T-helper 2 cell treated with Interferon-gamma antibody and Interleukin-4, amounts not matched to agents 5 μg/mL and 100 μg/mL, for 36 hours (primary cell): ENCODE results near the gene CFAP61.

ENCODE experiments used
- DNase-seq: peaks from one replicate; pipeline ENCODE4 v3.0.0; 2021; ENCODE audit warnings: low spot score
- H3K27ac Mint-ChIP-seq: one replicate; pipeline ENCODE4 v1.8.0; 2021; ENCODE audit warnings: mild to moderate bottlenecking, mixed read lengths
- H3K27me3 Mint-ChIP-seq: one replicate; pipeline ENCODE4 v1.8.0; 2021; ENCODE audit warnings: low read depth, mixed read lengths
- H3K36me3 Mint-ChIP-seq: one replicate; pipeline ENCODE4 v1.8.0; 2021; ENCODE audit warnings: low read depth, mixed read lengths
- H3K4me1 Mint-ChIP-seq: one replicate; pipeline ENCODE4 v1.8.0; 2021; ENCODE audit warnings: low read depth, mixed read lengths
- H3K4me3 Mint-ChIP-seq: one replicate; pipeline ENCODE4 v1.8.0; 2022; ENCODE audit warnings: mild to moderate bottlenecking, moderate library complexity, mixed read lengths
- H3K9me3 Mint-ChIP-seq: one replicate; pipeline ENCODE4 v1.8.0; 2021; ENCODE audit warnings: mixed read lengths

Gene CFAP61

DNA sequence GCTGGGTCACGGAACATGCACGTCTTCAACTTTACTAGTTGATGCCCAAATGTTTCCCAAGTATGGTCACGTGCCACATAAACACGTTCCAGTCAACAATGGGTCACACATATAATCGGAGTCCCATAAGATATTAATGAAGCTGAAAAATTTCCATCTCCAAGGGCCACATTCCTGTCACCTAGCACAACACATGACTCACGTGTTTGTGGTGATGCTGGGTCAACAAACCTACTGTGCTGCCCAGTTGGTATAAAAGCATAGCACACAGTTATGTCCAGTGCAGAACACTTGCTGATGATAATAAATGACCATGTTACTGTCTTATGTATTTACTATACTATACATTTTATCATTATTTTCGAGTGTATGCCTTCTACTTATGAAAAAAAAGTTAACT is 247.6 kb downstream of the CFAP61 start:
- no peak for DNase-seq
- H3K9me3 Mint-ChIP-seq, result no peaks in the 10 kb centered on the region
- H3K36me3 Mint-ChIP-seq, result no peaks in the 10 kb centered on the region
- no peaks in the 10 kb centered on the region for H3K4me1 Mint-ChIP-seq
- H3K4me3 Mint-ChIP-seq, result no peak overlapping the region
- H3K27ac Mint-ChIP-seq, result no peak overlapping the region
- H3K27me3 Mint-ChIP-seq, result no peaks in the 10 kb centered on the region

GRCh38 chr20:20303320-20303719 is 251.0 kb downstream of the CFAP61 start:
- DNase-seq, result no peak
- no peaks in the 10 kb centered on the region for H3K4me1 Mint-ChIP-seq
- H3K27me3 Mint-ChIP-seq, result no peaks in the 10 kb centered on the region
- H3K4me3 Mint-ChIP-seq, result no peak overlapping the region
- H3K27ac Mint-ChIP-seq, result no peak overlapping the region
- H3K36me3 Mint-ChIP-seq, result no peaks in the 10 kb centered on the region
- H3K9me3 Mint-ChIP-seq, result no peaks in the 10 kb centered on the region

GRCh38 chr20:20303742-20304141 is 251.4 kb downstream of the CFAP61 start:
- H3K9me3 Mint-ChIP-seq, result no peaks in the 10 kb centered on the region
- H3K4me1 Mint-ChIP-seq, result no peaks in the 10 kb centered on the region
- no peak overlapping the region for H3K27ac Mint-ChIP-seq
- DNase-seq, result no peak
- H3K36me3 Mint-ChIP-seq, result no peaks in the 10 kb centered on the region
- no peak overlapping the region for H3K4me3 Mint-ChIP-seq
- no peaks in the 10 kb centered on the region for H3K27me3 Mint-ChIP-seq

DNA sequence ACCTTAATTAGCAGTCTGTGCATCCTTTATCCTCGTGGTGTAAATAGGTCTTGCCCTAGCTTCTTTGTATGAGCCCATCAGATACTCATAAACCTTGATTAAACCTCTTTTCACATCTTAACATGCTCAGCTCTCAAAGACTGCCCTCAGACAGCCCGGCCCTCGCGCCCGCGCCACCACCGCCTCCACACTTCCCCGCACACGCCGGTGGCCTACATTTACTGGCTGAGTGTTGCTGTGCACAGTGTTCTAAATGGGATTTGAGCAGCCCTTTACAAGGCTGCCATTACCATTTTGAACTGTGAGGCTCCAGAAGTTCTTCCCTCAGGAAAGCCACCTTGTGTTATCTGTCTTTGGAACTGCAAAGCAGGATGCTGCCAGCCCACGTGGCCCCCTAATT is 252.6 kb downstream of the CFAP61 start:
- DNase-seq, result no peak
- no peak overlapping the region for H3K27ac Mint-ChIP-seq
- no peak overlapping the region for H3K4me3 Mint-ChIP-seq
- H3K9me3 Mint-ChIP-seq, result no peaks in the 10 kb centered on the region
- no peaks in the 10 kb centered on the region for H3K36me3 Mint-ChIP-seq
- H3K4me1 Mint-ChIP-seq, result no peaks in the 10 kb centered on the region
- no peaks in the 10 kb centered on the region for H3K27me3 Mint-ChIP-seq

- H3K27me3 Mint-ChIP-seq, result no peaks in the 10 kb centered on the region
- H3K36me3 Mint-ChIP-seq, result no peaks in the 10 kb centered on the region
- DNase-seq, result no peak
- no peak overlapping the region for H3K27ac Mint-ChIP-seq
- H3K4me1 Mint-ChIP-seq, result no peaks in the 10 kb centered on the region
- H3K4me3 Mint-ChIP-seq, result no peak overlapping the region
- no peaks in the 10 kb centered on the region for H3K9me3 Mint-ChIP-seq
These were observed 260.2 kb downstream of the CFAP61 start for GRCh38 chr20:20312562-20312961.

DNA sequence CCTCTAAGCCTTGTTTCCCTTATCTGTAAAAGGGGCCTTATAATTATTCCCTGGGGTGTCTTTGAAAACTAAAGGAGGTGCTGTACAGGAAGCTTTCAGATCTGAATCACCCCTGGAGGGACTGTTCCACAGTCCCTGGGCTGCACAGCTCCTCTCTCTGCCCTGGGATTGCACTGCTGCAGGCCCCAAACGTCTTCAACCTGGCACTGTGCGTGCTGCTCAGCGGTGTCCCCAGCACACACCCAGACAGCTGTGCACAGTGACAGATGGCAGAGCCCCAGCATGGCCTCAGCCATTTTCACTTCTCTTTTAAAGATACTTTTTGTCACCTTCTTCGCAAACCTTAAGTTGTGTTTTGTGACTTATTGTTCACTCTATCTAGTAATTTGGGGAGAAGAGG is 264.9 kb downstream of the CFAP61 start:
- Mint-ChIP-seq H3K36me3 (no peaks in the 10 kb centered on the region), H3K27me3 (no peaks in the 10 kb centered on the region), H3K4me1 (no peaks in the 10 kb centered on the region), H3K4me3 (no peak overlapping the region), H3K9me3 (no peaks in the 10 kb centered on the region), H3K27ac (no peak overlapping the region)
- DNase-seq, result no peak

GRCh38 chr20:20317621-20318364 is 265.5 kb downstream of the CFAP61 start:
- H3K4me1 Mint-ChIP-seq, result no peaks in the 10 kb centered on the region
- no peaks in the 10 kb centered on the region for H3K9me3 Mint-ChIP-seq
- H3K4me3 Mint-ChIP-seq, result no peak overlapping the region
- no peaks in the 10 kb centered on the region for H3K27me3 Mint-ChIP-seq
- no peaks in the 10 kb centered on the region for H3K36me3 Mint-ChIP-seq
- no peak overlapping the region for H3K27ac Mint-ChIP-seq
- no peak for DNase-seq

- no peak overlapping the region for H3K4me3 Mint-ChIP-seq
- H3K27ac Mint-ChIP-seq, result no peak overlapping the region
- no peaks in the 10 kb centered on the region for H3K27me3 Mint-ChIP-seq
- H3K4me1 Mint-ChIP-seq, result no peaks in the 10 kb centered on the region
- no peak for DNase-seq
- no peaks in the 10 kb centered on the region for H3K36me3 Mint-ChIP-seq
- no peaks in the 10 kb centered on the region for H3K9me3 Mint-ChIP-seq
These were observed 266.2 kb downstream of the CFAP61 start for GRCh38 chr20:20318365-20319161.

DNA sequence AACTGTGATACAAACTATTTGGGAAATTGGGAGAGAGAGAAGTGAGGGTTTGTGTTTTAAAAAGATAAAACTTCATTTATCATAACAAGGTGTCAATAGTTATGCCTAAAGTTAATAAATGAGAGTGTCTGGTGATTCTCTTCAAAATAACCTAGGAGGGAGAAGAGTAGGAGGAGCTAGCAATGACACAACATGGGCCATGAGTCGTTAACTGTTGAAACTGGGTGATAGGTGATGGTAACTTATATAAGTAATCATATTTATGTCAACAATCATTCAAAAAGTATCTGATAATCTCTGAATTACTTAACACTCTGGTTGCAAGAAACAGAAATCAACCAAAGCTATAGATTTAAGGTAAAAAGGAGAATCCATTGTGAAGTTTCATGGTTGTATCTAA is 268.8 kb downstream of the CFAP61 start:
- Mint-ChIP-seq H3K4me1 (no peaks in the 10 kb centered on the region), H3K4me3 (no peak overlapping the region), H3K36me3 (no peaks in the 10 kb centered on the region), H3K27me3 (no peaks in the 10 kb centered on the region), H3K27ac (no peak overlapping the region), H3K9me3 (no peaks in the 10 kb centered on the region)
- no peak for DNase-seq

DNA sequence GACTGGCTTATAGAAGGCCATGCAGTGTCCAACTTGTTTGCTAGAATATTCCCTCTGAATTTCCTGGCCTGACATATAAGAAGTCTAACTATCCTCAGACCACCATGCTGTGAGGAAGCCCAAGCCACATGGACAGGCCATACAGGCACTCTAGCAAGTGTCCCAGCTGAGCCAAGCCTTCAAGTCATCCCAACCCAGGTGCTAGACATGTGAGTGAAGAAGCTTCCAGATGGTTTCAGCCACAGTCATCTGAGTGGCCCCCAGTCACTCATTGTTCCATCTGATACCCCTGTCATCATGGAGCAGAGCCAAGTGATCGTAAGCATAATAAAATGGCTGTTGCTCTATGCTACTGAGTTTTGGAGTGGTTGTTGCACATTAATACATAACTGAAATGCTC is 269.6 kb downstream of the CFAP61 start:
- H3K27ac Mint-ChIP-seq, result no peak overlapping the region

DNA sequence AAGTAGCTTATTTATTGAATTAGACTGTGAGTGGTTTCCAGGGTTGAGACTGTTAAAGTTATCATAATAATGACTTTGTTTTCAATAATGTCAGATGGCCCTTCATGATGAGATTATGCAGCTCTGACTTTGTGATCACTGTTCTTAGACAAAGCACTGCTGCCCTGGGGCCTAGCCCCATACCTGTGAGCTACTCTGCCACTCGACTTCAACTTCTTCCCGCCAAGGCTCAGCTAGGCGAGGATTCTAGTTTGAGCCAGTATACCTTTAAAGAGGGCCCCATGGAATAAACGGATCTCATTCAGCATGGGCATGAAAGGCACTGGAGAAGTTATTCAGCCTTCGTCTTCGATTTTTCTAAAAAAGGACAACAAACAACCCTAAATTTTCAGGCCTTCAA is 270.6 kb downstream of the CFAP61 start:
- Mint-ChIP-seq H3K27ac (no peak overlapping the region), H3K4me1 (no peaks in the 10 kb centered on the region), H3K36me3 (no peaks in the 10 kb centered on the region), H3K27me3 (no peaks in the 10 kb centered on the region), H3K4me3 (no peak overlapping the region), H3K9me3 (no peaks in the 10 kb centered on the region)
- no peak for DNase-seq

More for the DNA sequence above, 269.6 kb downstream of the CFAP61 start:
- Mint-ChIP-seq H3K9me3 (no peaks in the 10 kb centered on the region), H3K27me3 (no peaks in the 10 kb centered on the region), H3K4me3 (no peak overlapping the region), H3K4me1 (no peaks in the 10 kb centered on the region), H3K36me3 (no peaks in the 10 kb centered on the region)
- DNase-seq, result no peak

DNA sequence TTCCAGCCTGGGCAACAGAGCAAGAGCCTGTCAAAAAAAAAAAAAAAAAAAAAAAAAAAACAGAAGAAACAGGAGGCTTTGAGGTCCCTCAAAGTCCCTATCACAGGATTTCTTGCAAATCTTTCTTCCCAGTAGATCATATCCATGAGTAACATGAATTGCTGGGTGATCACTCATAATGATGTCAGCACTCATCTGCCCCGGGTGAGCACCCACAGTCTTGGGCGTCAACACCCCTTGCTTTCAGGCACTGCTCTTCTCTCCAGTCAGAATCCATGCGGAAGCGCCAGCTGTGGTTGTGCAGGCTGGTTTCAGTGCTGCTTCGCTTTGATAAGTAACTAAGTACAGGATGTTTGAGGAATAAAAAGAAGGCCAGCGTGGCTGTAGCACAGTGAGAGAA is 275.4 kb downstream of the CFAP61 start:
- Mint-ChIP-seq H3K36me3 (no peaks in the 10 kb centered on the region), H3K27ac (no peak overlapping the region), H3K4me1 (no peaks in the 10 kb centered on the region), H3K4me3 (no peak overlapping the region), H3K9me3 (no peaks in the 10 kb centered on the region), H3K27me3 (no peaks in the 10 kb centered on the region)
- no peak for DNase-seq

DNA sequence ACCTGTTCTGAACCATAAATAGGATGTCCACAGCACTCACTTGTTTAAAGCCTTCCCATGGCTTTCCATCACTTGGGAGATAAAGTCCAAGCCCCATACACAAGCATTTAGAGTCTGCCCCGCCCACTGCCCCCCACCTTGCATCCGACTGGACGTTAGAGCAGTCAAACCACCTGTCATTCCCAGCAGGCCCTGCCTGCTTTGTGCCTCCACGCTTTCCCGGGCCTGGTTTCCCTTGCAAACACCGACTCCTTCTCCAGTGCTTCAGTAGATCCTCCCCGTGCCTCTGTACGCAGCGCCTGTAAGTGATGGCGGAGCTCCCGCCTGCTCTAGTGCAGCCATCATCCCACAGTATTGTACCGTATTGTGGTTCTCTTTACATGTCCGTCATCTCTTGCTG is 277.2 kb downstream of the CFAP61 start:
- Mint-ChIP-seq H3K27me3 (peaks cover 4% of the 10 kb centered on the region), H3K4me1 (no peaks in the 10 kb centered on the region), H3K9me3 (no peaks in the 10 kb centered on the region), H3K27ac (no peak overlapping the region), H3K36me3 (no peaks in the 10 kb centered on the region), H3K4me3 (no peak overlapping the region)
- no peak for DNase-seq

DNA sequence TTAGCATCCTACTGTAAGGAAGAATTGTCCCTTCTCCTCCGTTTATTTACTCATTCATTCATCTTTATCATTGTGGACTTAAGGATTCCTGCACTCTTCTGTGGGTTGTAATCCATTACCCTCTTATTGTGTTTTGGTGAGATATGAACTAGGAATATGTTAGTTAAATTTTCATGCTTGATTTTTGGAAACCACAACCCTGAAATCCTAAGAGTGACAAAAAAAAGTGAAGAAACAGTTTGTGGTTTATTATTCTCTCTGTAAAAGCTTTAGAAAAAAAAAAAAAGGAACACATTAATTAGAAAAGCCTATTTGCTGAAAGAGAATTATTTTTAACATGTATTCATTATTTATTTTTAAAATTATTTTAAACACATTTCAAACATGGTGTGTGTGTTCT is 278.8 kb downstream of the CFAP61 start:
- Mint-ChIP-seq H3K27ac (no peak overlapping the region), H3K4me3 (no peak overlapping the region), H3K36me3 (no peaks in the 10 kb centered on the region), H3K27me3 (peaks cover 9% of the 10 kb centered on the region), H3K9me3 (no peaks in the 10 kb centered on the region), H3K4me1 (peaks cover 4% of the 10 kb centered on the region)
- no peak for DNase-seq
